HepG2 (cell line): Measurements from ENCODE around the gene ETV5. TPM values are rescaled to one million over a fixed set of nuclear protein-coding genes. Genes with fewer than 3 reads are reported as not detected.

Experiments
- ARHGAP35 ChIP-seq: sonication (generic); formaldehyde crosslinking; IDR thresholded peaks from 2 replicates; pipeline ENCODE4 v1.9.0; 2022; ENCODE audit warnings: mild to moderate bottlenecking, inconsistent platforms, moderate library complexity, missing genetic modification reagents, borderline replicate concordance
- ATF3 ChIP-seq: sonication (generic); formaldehyde crosslinking; IDR thresholded peaks from 2 replicates; pipeline ENCODE4 v1.4.0; 2020; ENCODE audit warnings: missing genetic modification reagents
- BCLAF1 ChIP-seq: fragments of 450-650 bp; IDR thresholded peaks from 2 replicates; pipeline ENCODE4 v1.6.1; 2017; ENCODE audit warnings: mild to moderate bottlenecking
- FOXK1 ChIP-seq: sonication (generic); formaldehyde crosslinking; IDR thresholded peaks from 2 replicates; pipeline ENCODE4 v1.4.0; 2020; ENCODE audit warnings: low read depth, missing genetic modification reagents, borderline replicate concordance
- GLMP ChIP-seq: sonication (generic); formaldehyde crosslinking; IDR thresholded peaks from 2 replicates; pipeline ENCODE4 v1.9.0; 2021; ENCODE audit warnings: missing genetic modification reagents, mild to moderate bottlenecking, borderline replicate concordance
- HDAC2 ChIP-seq: sonication (generic); formaldehyde crosslinking; IDR thresholded peaks from 2 replicates; pipeline ENCODE4 v1.4.0; 2020; ENCODE audit warnings: missing genetic modification reagents
- HES4 ChIP-seq: sonication (generic); formaldehyde crosslinking; IDR thresholded peaks from 2 replicates; pipeline ENCODE4 v1.9.0; 2021; ENCODE audit warnings: mild to moderate bottlenecking, missing genetic modification reagents, borderline replicate concordance
- NFE2L2 ChIP-seq: fragments of 150-350 bp; IDR thresholded peaks from 2 replicates; pipeline ENCODE4 v1.6.1; 2014; ENCODE audit warnings: low read length
- NFYC ChIP-seq: IDR thresholded peaks from 2 replicates; pipeline ENCODE4 v1.6.1; 2016; ENCODE audit warnings: missing genetic modification reagents, missing compliant biosample characterization
- PHF21A ChIP-seq: sonication (generic); formaldehyde crosslinking; IDR thresholded peaks from 2 replicates; pipeline ENCODE4 v1.5.0; 2020; ENCODE audit warnings: mild to moderate bottlenecking, missing genetic modification reagents
- STAT5B ChIP-seq: sonication (generic); formaldehyde crosslinking; IDR thresholded peaks from 2 replicates; pipeline ENCODE4 v1.4.0; 2020; ENCODE audit warnings: missing genetic modification reagents
- ZBTB37 ChIP-seq: sonication (generic); formaldehyde crosslinking; IDR thresholded peaks from 2 replicates; pipeline ENCODE4 v1.4.0; 2020; ENCODE audit warnings: mild to moderate bottlenecking, missing genetic modification reagents
- ZBTB42 ChIP-seq: sonication (generic); formaldehyde crosslinking; IDR thresholded peaks from 2 replicates; pipeline ENCODE4 v1.5.0; 2020; ENCODE audit warnings: mild to moderate bottlenecking, missing genetic modification reagents
- ZBTB43 ChIP-seq: sonication (generic); formaldehyde crosslinking; conservative IDR thresholded peaks from 2 replicates; pipeline ENCODE4 v1.4.0; 2020; ENCODE audit warnings: missing genetic modification reagents
- ZNF124 ChIP-seq: sonication (generic); formaldehyde crosslinking; IDR thresholded peaks from 2 replicates; pipeline ENCODE4 v1.4.0; 2020; ENCODE audit warnings: missing genetic modification reagents
- ZNF30 ChIP-seq: sonication (generic); formaldehyde crosslinking; IDR thresholded peaks from 2 replicates; pipeline ENCODE4 v1.5.0; 2020; ENCODE audit warnings: mild to moderate bottlenecking, missing genetic modification reagents
- ZNF414 ChIP-seq: sonication (generic); formaldehyde crosslinking; IDR thresholded peaks from 2 replicates; pipeline ENCODE4 v1.5.0; 2020; ENCODE audit warnings: missing genetic modification reagents
- ZNF431 ChIP-seq: sonication (generic); formaldehyde crosslinking; IDR thresholded peaks from 2 replicates; pipeline ENCODE4 v1.9.0; 2022; ENCODE audit warnings: missing genetic modification reagents, low read depth, mild to moderate bottlenecking, borderline replicate concordance
- ZNF704 ChIP-seq: sonication (generic); formaldehyde crosslinking; IDR thresholded peaks from 2 replicates; pipeline ENCODE4 v1.8.1; 2023; ENCODE audit warnings: mild to moderate bottlenecking, inconsistent platforms, moderate library complexity, missing genetic modification reagents, borderline replicate concordance
- polyA plus RNA-seq, 8 experiments: library from polyadenylated mRNA; depleted of rRNA in 3 of 8; stranded (reverse) in 7 of 8; unstranded in 1 of 8; fragments of >200 nt; fragmentation: Illumina TruSeq in 4 of 8; extraction: Trizol in 4 of 8; gene quantifications; 2 replicates each; pipeline versions ENCODE4 v1.2.1 to v1.2.3, GENCODE V29; 2011 to 2016; ENCODE audit warnings: low read depth in 4 of 8, missing spikeins in 1 of 8, mixed read lengths in 1 of 8; ENCODE audit not compliant: insufficient read depth in 1 of 8
- total RNA-seq, 5 experiments: library from RNA; depleted of rRNA; stranded (reverse); fragments of >200 nt; fragmentation: Illumina TruSeq; extraction: Trizol; gene quantifications; 2 replicates each; pipeline ENCODE4 v1.2.3, GENCODE V29; 2016; ENCODE audit warnings: low read depth in 1 of 5

The ETV5 gene
- total and polyA plus RNA-seq, 2 of the 13 experiments (the other 11 are each of a cell fraction or from before 2014, with no cell fraction given) = 52.9 to 57.2 TPM

GRCh38 chr3:186108106-186108940 is 566 bp downstream of the ETV5 start (continued):
- no peak for TF ChIP-seq GLMP (CRISPR knock-in tag)
- no peak for TF ChIP-seq ATF3 (CRISPR knock-in tag)
- peak; percentile 63; the same call in 1 of the 2 replicates for TF ChIP-seq ZNF431
- TF ChIP-seq FOXK1 (CRISPR knock-in tag) = no peak
- TF ChIP-seq ZNF30 = no peak
- TF ChIP-seq NFE2L2 = no peak
- TF ChIP-seq PHF21A (CRISPR knock-in tag) = no peak
- 0 out of 2 replicates have a peak, but pooled peaks have one; percentile 53 for TF ChIP-seq HES4 (CRISPR knock-in tag)
- TF ChIP-seq STAT5B (CRISPR knock-in tag) = no peak
- TF ChIP-seq ZBTB37 (CRISPR knock-in tag) = no peak
- no peak for TF ChIP-seq ARHGAP35
- TF ChIP-seq BCLAF1 = no peak
- no peak for TF ChIP-seq ZBTB43 (CRISPR knock-in tag)
- TF ChIP-seq ZNF124 (CRISPR knock-in tag) = no peak
- TF ChIP-seq NFYC (CRISPR knock-in tag) = no peak
- no peak for TF ChIP-seq ZBTB42
- no peak for TF ChIP-seq ZNF704 (CRISPR knock-in tag)
- TF ChIP-seq HDAC2 (CRISPR knock-in tag) = no peak
- TF ChIP-seq ZNF414 (CRISPR knock-in tag) = no peak
